Retina (tissue), 1 donor: Measurements from ENCODE around the gene LCE4A.
"Not testable (repeated sequence)": the region's sequence is repeated elsewhere in the genome, so short reads cannot be mapped to it uniquely, and the experiment has no call there.

Source experiments
- DNase-seq: peaks from one replicate; pipeline ENCODE4 v3.0.0-alpha.2; 2016

Gene LCE4A

GRCh38 chr1:152707860-152708259, at the start of gene LCE4A:
LCE4A (plus strand) TSS chr1:152708160; CDS start chr1:152709076, 916 bp downstream.
- no peak for DNase-seq

- DNase-seq: no peak
These were observed 49.3 kb upstream of the LCE4A start for GRCh38 chr1:152658649-152659048.

- DNase-seq: no peak
These were observed 44.9 kb upstream of the LCE4A start, which contains the start of gene LCE2D for GRCh38 chr1:152663098-152663497. LCE2D (plus strand) TSS chr1:152663380; CDS start chr1:152664106, 726 bp downstream.

GRCh38 chr1:152666171-152666570, 41.8 kb upstream of the LCE4A start:
- DNase-seq: not testable (repeated sequence)

GRCh38 chr1:152667648-152668047, 40.3 kb upstream of the LCE4A start:
- no peak for DNase-seq

- no peak for DNase-seq
These were observed 34.9 kb upstream of the LCE4A start for GRCh38 chr1:152673016-152673415.

- DNase-seq: not testable (repeated sequence)
These were observed 33.0 kb upstream of the LCE4A start, which contains the start of gene LCE2C for GRCh38 chr1:152674983-152675382. LCE2C (plus strand) TSS chr1:152675279; CDS start chr1:152676016, 737 bp downstream.

GRCh38 chr1:152679459-152679858, 28.5 kb upstream of the LCE4A start:
- no peak for DNase-seq

GRCh38 chr1:152681616-152682015, 26.3 kb upstream of the LCE4A start:
- no peak for DNase-seq

GRCh38 chr1:152683846-152684245, 24.1 kb upstream of the LCE4A start:
- DNase-seq: no peak

- not testable (repeated sequence) for DNase-seq
These were observed 22.1 kb upstream of the LCE4A start, which contains the start of gene LCE2B for GRCh38 chr1:152685823-152686222. LCE2B (plus strand) TSS chr1:152686123; CDS start chr1:152686844, 721 bp downstream.

GRCh38 chr1:152697701-152698600, 10.0 kb upstream of the LCE4A start, which contains the start of gene LCE2A:
LCE2A (plus strand) TSS chr1:152698345; CDS start chr1:152698902, 557 bp downstream.
- DNase-seq: no peak

- no peak for DNase-seq
These were observed 8.2 kb upstream of the LCE4A start for GRCh38 chr1:152699746-152700145.

GRCh38 chr1:152718238-152718637, 10.3 kb downstream of the LCE4A start:
- DNase-seq: no peak

GRCh38 chr1:152725261-152725660, 17.3 kb downstream of the LCE4A start:
- DNase-seq: no peak

GRCh38 chr1:152728986-152729385, 21.0 kb downstream of the LCE4A start:
- DNase-seq: no peak

- no peak for DNase-seq
These were observed 27.7 kb downstream of the LCE4A start for GRCh38 chr1:152735648-152736047.

- DNase-seq: no peak
These were observed 30.0 kb downstream of the LCE4A start for GRCh38 chr1:152737997-152738396.

GRCh38 chr1:152739841-152740240, 31.9 kb downstream of the LCE4A start:
- no peak for DNase-seq

- DNase-seq: no peak
These were observed 33.7 kb downstream of the LCE4A start for GRCh38 chr1:152741656-152742055.

- DNase-seq: no peak
These were observed 35.6 kb downstream of the LCE4A start for GRCh38 chr1:152743371-152744145.

GRCh38 chr1:152745289-152745704, 37.3 kb downstream of the LCE4A start:
- DNase-seq: no peak

GRCh38 chr1:152745765-152746444, 37.9 kb downstream of the LCE4A start:
- no peak for DNase-seq
